Thyroid gland (tissue), 4 donors: ENCODE measurements around the gene QPCT.

Experiments used
- POLR2A ChIP-seq, 2 donors: fragments of 450-650 bp; IDR thresholded peaks; one replicate each; pipeline ENCODE4 v1.6.1; 2017; ENCODE audit warnings: antibody characterized with exemption in 2 of 2, mild to moderate bottlenecking in 2 of 2, moderate library complexity in 1 of 2
- TF ChIP-seq, protein P1 (sequence below), 6 experiments: fragments of 200-600 bp in 3 of 6; fragments of 450-650 bp in 3 of 6; sonication (generic) in 3 of 6; IDR thresholded peaks; one replicate each; pipeline ENCODE4 v1.5.1; 2016 to 2019; ENCODE audit warnings: antibody characterized with exemption in 6 of 6, mild to moderate bottlenecking in 2 of 6, inconsistent platforms in 1 of 6, moderate library complexity in 1 of 6

DNA sequence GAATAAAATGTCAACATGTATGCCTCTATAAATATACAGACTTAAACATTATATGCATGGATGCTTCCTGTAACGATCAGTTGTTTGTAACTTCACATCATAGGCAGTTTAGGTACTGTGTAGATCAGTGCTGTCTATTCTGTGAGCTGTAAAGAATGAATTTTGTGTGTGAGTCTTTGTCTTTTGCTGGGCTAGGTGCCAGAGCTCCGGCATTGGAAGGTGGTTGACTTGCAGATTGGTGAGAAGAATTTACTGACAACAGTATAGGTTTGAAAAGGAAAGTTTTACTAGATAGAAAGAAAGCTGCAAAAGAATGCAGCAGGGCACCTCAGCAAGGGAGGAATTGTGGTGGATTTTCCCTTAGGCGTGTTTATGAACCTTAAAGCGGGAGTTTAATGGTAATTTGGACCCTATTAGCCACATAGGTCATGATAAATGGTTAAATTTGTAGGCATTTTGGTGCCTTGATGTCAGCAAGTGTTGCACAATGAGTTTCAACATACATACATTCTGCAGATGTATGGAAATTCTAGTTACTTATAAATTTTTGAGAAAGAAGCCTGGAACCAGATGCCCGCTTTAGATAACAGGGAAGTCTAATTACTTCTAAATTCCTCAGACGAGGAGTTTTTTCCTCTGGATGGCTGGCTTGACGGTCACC lies 6.7 kb upstream of the QPCT start:
- TF ChIP-seq, protein P1, sequence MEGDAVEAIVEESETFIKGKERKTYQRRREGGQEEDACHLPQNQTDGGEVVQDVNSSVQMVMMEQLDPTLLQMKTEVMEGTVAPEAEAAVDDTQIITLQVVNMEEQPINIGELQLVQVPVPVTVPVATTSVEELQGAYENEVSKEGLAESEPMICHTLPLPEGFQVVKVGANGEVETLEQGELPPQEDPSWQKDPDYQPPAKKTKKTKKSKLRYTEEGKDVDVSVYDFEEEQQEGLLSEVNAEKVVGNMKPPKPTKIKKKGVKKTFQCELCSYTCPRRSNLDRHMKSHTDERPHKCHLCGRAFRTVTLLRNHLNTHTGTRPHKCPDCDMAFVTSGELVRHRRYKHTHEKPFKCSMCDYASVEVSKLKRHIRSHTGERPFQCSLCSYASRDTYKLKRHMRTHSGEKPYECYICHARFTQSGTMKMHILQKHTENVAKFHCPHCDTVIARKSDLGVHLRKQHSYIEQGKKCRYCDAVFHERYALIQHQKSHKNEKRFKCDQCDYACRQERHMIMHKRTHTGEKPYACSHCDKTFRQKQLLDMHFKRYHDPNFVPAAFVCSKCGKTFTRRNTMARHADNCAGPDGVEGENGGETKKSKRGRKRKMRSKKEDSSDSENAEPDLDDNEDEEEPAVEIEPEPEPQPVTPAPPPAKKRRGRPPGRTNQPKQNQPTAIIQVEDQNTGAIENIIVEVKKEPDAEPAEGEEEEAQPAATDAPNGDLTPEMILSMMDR (IDR thresholded peaks at IDR 0.05), result no peak
- TF ChIP-seq POLR2A (IDR thresholded peaks at IDR 0.05), result no peak
